Lower leg skin (tissue), 4 donors: ENCODE data around the gene CPT1A. TPM values are rescaled to one million over a fixed set of nuclear protein-coding genes. Genes with fewer than 3 reads are reported as not detected.

Experiments
- DNase-seq, 2 donors: peaks; one replicate each; pipeline ENCODE4 v3.0.0-alpha.2; 2019; ENCODE audit warnings: low spot score in 2 of 2
- H3K4me3 ChIP-seq: fragments of 200-600 bp; sonication (generic); 2 replicates; pipeline ENCODE4 v1.5.1; 2017; ENCODE audit warnings: mild to moderate bottlenecking, low read depth; ENCODE audit not compliant: poor library complexity, severe bottlenecking
- POLR2A ChIP-seq, 2 donors: fragments of 450-650 bp; IDR thresholded peaks; one replicate each; pipeline ENCODE4 v1.6.1; 2016 to 2017; ENCODE audit warnings: antibody characterized with exemption in 2 of 2, mild to moderate bottlenecking in 1 of 2, moderate library complexity in 1 of 2
- WGBS, 2 donors: methylation state at CpG; one replicate each; pipeline ENCODE4 v1.1.5; 2018; 5-methylcytosine and 5-hydroxymethylcytosine counted together
- intact Hi-C: fragments of 100-400 bp; cut with DNase I; formaldehyde crosslinking; loops from one replicate; pipeline ENCODE4 v1.15.0; 2023; ENCODE audit warnings: low total_unique reads
- total RNA-seq, 4 donors: library from RNA; depleted of rRNA; stranded (reverse); fragments of >200 nt; gene quantifications; one replicate each; pipeline ENCODE4 v1.1.0, GENCODE V29; 2016
- TF ChIP-seq, protein P1 (sequence below), 3 donors: fragments of 450-650 bp; IDR thresholded peaks; one replicate each; pipeline ENCODE4 v1.5.1; 2016; ENCODE audit warnings: antibody characterized with exemption in 3 of 3, mild to moderate bottlenecking in 3 of 3, moderate library complexity in 2 of 3

Gene CPT1A
- total RNA-seq, 4 donors from 2014 or later = 23.4 to 95.8 (median 46.0) TPM

DNA sequence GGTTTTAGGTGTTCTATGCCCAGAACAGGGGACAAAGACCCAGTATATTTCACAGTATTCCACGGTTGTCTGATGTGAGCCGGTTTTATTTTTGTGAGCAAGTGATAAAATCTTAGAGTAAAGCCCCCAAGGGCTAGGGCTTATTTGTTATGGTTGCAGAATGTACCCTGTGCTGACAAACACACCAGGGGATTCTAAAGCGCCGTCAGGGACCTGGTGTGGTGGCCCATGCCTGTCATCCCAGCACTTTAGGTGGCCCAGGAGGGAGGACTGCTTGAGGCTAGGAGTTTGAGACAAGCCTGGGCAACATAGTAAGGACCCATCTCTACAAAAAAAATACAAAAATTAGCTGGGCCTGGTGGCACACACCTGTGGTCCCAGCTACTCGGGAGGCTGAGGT, 39.1 kb upstream of the CPT1A start:
- no peak for DNase-seq
- TF ChIP-seq, protein P1, sequence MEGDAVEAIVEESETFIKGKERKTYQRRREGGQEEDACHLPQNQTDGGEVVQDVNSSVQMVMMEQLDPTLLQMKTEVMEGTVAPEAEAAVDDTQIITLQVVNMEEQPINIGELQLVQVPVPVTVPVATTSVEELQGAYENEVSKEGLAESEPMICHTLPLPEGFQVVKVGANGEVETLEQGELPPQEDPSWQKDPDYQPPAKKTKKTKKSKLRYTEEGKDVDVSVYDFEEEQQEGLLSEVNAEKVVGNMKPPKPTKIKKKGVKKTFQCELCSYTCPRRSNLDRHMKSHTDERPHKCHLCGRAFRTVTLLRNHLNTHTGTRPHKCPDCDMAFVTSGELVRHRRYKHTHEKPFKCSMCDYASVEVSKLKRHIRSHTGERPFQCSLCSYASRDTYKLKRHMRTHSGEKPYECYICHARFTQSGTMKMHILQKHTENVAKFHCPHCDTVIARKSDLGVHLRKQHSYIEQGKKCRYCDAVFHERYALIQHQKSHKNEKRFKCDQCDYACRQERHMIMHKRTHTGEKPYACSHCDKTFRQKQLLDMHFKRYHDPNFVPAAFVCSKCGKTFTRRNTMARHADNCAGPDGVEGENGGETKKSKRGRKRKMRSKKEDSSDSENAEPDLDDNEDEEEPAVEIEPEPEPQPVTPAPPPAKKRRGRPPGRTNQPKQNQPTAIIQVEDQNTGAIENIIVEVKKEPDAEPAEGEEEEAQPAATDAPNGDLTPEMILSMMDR (IDR thresholded peaks at IDR 0.05) = no peak
- no peak for TF ChIP-seq POLR2A (IDR thresholded peaks at IDR 0.05)
- WGBS, 2 donors = 93 to 97% methylated on average over 5 of the region's 5 CpGs
- no peak overlapping the region for H3K4me3 ChIP-seq
- intact Hi-C loops = no loop called here

DNA sequence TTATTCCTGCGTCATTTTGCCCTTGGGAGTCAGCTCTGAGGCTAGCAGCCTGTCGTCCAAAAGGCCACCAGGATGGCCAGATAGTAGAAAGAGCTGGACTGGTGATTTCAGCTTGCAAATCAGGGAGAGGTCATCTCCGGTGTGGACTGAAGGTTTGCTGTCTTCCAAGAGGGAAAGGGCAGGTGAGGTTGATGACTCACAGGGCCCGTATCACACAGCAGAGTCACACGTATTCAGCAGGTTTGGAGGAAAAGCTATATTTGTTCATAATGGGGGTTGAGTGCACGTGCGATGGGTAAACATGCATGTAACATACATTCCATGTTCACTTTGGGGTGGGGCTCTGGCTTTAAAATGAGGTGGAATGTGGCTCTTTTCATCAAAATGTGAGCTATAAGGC, 36.3 kb upstream of the CPT1A start:
- intact Hi-C loops = no loop called here
- 79 to 86% methylated on average over 7 of the region's 7 CpGs for WGBS, 2 donors

DNA sequence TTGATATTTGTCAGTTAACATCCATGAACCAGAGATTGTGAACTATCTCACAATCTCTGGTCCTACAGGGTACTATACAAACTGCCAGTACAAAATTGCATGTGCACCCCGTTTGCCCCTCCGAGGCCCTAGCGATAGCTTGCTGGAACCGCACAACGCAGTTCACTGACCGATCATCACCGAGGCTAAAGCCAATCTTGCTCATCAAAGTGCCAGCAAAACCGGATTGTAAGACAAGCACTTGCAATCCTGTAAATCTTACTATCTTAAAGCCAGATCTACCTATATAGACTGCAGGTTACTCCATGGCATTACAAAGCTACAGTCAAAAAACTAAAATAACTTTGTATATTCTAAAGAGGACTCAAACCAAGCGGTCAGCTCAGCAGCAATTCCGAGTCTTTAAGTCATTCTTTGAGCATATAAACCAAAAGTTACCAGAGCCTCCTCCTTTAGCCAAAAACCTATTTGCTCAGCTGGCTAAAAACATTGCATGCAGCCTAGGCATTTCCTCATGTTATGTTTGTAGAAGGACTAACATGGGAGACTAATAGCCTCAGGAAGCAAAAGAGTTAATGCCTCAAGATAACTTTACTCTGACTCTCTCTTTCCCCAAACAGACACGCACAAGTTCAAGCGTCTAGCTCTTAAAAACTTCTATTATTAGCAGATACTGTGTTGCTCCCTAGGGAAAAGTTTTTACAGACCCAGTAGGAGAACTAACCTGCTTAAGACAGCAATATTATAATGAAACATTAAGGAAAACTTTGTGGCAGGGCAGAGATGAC, 30.7 kb upstream of the CPT1A start:
- TF ChIP-seq POLR2A (IDR thresholded peaks at IDR 0.05) = no peak
- TF ChIP-seq, protein P1 (IDR thresholded peaks at IDR 0.05) = no peak
- no peak overlapping the region for H3K4me3 ChIP-seq
- intact Hi-C loops = no loop called here
- WGBS, 2 donors = 77% methylated on average over 12 of the region's 12 CpGs
- DNase-seq = no peak

More for the DNA sequence above, 36.3 kb upstream of the CPT1A start:
- no peak overlapping the region for H3K4me3 ChIP-seq
- no peak for TF ChIP-seq POLR2A (IDR thresholded peaks at IDR 0.05)
- TF ChIP-seq, protein P1 (IDR thresholded peaks at IDR 0.05) = no peak
- DNase-seq = no peak

DNA sequence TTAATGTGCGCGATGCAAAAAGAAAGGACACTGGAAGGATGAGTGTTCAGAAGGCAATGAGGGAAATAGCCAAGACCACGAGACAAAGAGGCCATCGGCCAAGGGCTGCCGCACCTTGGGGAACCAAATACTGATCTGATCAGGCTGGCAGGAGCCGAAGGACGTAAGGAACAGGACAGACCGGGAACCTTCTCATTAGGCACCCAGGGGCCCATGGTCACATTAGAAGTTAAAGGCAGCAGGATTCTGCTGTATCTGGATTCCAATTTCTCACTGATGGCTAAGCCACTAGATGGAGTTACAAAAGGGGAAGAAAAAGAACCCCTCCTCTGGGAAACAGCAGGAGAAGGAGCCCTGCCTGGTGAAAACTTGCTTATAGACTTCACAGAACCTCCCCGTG, 28.8 kb upstream of the CPT1A start:
- no peak for DNase-seq
- no peak overlapping the region for H3K4me3 ChIP-seq
- TF ChIP-seq, protein P1 (IDR thresholded peaks at IDR 0.05) = no peak
- intact Hi-C loops = no loop called here
- 40 to 69% methylated on average over 9 of the region's 9 CpGs for WGBS, 2 donors

DNA sequence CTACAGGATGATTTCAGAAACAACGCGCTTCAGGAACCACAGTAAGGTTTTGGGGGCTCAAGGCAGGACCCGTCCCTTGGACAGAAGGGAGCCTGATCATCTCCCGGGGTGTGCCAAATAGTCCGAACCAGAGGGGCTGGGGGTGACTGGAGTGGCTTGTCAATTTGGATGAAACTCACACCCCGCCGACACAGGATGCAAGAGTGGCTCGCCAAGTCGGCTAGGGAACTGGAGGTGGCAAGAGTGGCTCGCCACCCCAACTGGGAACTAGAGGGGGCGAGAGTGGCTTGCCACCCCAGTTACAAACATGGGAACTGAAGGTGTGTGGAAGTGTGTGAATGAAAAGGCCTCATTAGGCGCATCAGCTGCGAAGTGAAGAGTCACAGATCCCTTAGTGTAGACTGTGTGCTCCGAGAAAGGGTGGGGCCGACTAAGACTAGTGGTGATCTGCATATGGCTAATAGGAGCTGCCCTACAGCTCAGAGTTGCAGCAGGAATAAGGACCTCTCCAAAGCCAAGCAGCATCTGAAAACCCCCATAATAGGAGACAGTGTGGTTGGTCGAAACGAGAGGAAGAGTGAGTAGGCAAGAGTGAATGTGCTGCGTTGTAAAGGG, 26.6 kb upstream of the CPT1A start:
- TF ChIP-seq POLR2A (IDR thresholded peaks at IDR 0.05) = no peak
- TF ChIP-seq, protein P1 (IDR thresholded peaks at IDR 0.05) = no peak
- 86 to 94% methylated on average over 18 of the region's 18 CpGs for WGBS, 2 donors
- no peak for DNase-seq
- no peak overlapping the region for H3K4me3 ChIP-seq
- intact Hi-C loops = no loop called here
